ENCODE measurements around the gene C4orf51. TPM values are rescaled to one million over a fixed set of nuclear protein-coding genes. Genes with fewer than 3 reads are reported as not detected.

The C4orf51 gene
- total and polyA plus RNA-seq, 8 donors, result not detected

GRCh38 chr4:145723336-145723735 is 43.4 kb downstream of the C4orf51 start:
- WGBS, 5 donors, result 79 to 87% (median 81%) methylated on average over 2 of the region's 2 CpGs
- intact Hi-C loops (cut with DNase I; ENCODE audit: low total_unique reads), result no loop called here
- no peak overlapping the region for H3K4me3 ChIP-seq
- no peak for TF ChIP-seq POLR2AphosphoS5 (IDR thresholded peaks at IDR 0.05)
- TF ChIP-seq EP300 (IDR thresholded peaks at IDR 0.05), result no peak
- TF ChIP-seq CTCF (IDR thresholded peaks at IDR 0.05), result no peak
- no peak for TF ChIP-seq POLR2A (IDR thresholded peaks at IDR 0.05)
- peak in 1 of 2 donors; percentile 43 for DNase-seq
- H3K27ac ChIP-seq, result no peak overlapping the region
- H3K9me3 ChIP-seq, result no peaks in the 10 kb centered on the region
- H3K27me3 ChIP-seq, result no peaks in the 10 kb centered on the region
- H3K36me3 ChIP-seq, result no peaks in the 10 kb centered on the region
- no peaks in the 10 kb centered on the region for H3K4me1 ChIP-seq

- Histone ChIP-seq H3K27ac (peak overlapping the region in 1 of 5 donors; percentile 96), H3K4me1 (peaks cover 21 to 45% (median 38%) of the 10 kb centered on the region in 4 donors), H3K36me3 (no peaks in the 10 kb centered on the region), H3K27me3 (no peaks in the 10 kb centered on the region), H3K4me3 (no peak overlapping the region), H3K9me3 (no peaks in the 10 kb centered on the region)
- no peak for DNase-seq
- TF ChIP-seq POLR2A (IDR thresholded peaks at IDR 0.05), result no peak
- no peak for TF ChIP-seq POLR2AphosphoS5 (IDR thresholded peaks at IDR 0.05)
- TF ChIP-seq CTCF (IDR thresholded peaks at IDR 0.05), result no peak
- 71 to 79% (median 73%) methylated on average over 5 of the region's 5 CpGs for WGBS, 5 donors
- intact Hi-C loops (cut with DNase I; ENCODE audit: low total_unique reads), result no loop called here
These were observed 50.1 kb downstream of the C4orf51 start for GRCh38 chr4:145730026-145730425.

- Histone ChIP-seq H3K27me3 (no peaks in the 10 kb centered on the region), H3K9me3 (no peaks in the 10 kb centered on the region), H3K4me3 (no peak overlapping the region), H3K36me3 (no peaks in the 10 kb centered on the region), H3K4me1 (peaks cover 31 to 55% (median 48%) of the 10 kb centered on the region in 4 donors), H3K27ac (peak overlapping the region in 4 of 5 donors; percentile 3 to 96 (median 46))
- DNase-seq, result peak; percentile 76 to 87
- intact Hi-C loops (cut with DNase I; ENCODE audit: low total_unique reads), result no loop called here
- TF ChIP-seq EP300 (IDR thresholded peaks at IDR 0.05) (no peak), POLR2AphosphoS5 (IDR thresholded peaks at IDR 0.05) (peak in 1 of 3 donors; percentile 46)
- WGBS, 5 donors, result 17 to 41% (median 25%) methylated on average over 1 of the region's 1 CpG
These were observed 51.1 kb downstream of the C4orf51 start for GRCh38 chr4:145731028-145731427.

- H3K4me1 ChIP-seq, result peaks cover 39 to 64% (median 56%) of the 10 kb centered on the region in 4 donors
- H3K27ac ChIP-seq, result peak overlapping the region; percentile 93 to 99 (median 96)
- intact Hi-C loops (cut with DNase I; ENCODE audit: low total_unique reads), result no loop called here
- peak in 1 of 2 donors; percentile 45 for DNase-seq
- no peak for TF ChIP-seq POLR2AphosphoS5 (IDR thresholded peaks at IDR 0.05)
- H3K9me3 ChIP-seq, result no peaks in the 10 kb centered on the region
- H3K36me3 ChIP-seq, result no peaks in the 10 kb centered on the region
- H3K4me3 ChIP-seq, result peak overlapping the region; percentile 43 to 66 (median 57)
- 24 to 39% (median 29%) methylated on average over 14 of the region's 14 CpGs for WGBS, 5 donors
- H3K27me3 ChIP-seq, result no peaks in the 10 kb centered on the region
These were observed 52.3 kb downstream of the C4orf51 start for GRCh38 chr4:145732001-145732815.

- intact Hi-C loops (cut with DNase I; ENCODE audit: low total_unique reads), result no loop called here
- Histone ChIP-seq H3K4me1 (peaks cover 39 to 64% (median 56%) of the 10 kb centered on the region in 4 donors), H3K27ac (peak overlapping the region; percentile 93 to 99 (median 96)), H3K9me3 (no peaks in the 10 kb centered on the region), H3K4me3 (peak overlapping the region; percentile 43 to 66 (median 57)), H3K27me3 (no peaks in the 10 kb centered on the region), H3K36me3 (no peaks in the 10 kb centered on the region)
- TF ChIP-seq CTCF (IDR thresholded peaks at IDR 0.05) (no peak), POLR2A (IDR thresholded peaks at IDR 0.05) (peak in 1 of 4 donors; percentile 32), EP300 (IDR thresholded peaks at IDR 0.05) (peak; percentile 12), POLR2AphosphoS5 (IDR thresholded peaks at IDR 0.05) (peak; percentile 82 to 91 (median 84))
- DNase-seq, result peak; percentile 96 to 99
- WGBS, 5 donors, result 1% methylated on average over 51 to 81 of the region's 81 CpGs
These were observed 53.2 kb downstream of the C4orf51 start for GRCh38 chr4:145732895-145733880.
